Fibroblast of mammary gland (primary cell): ENCODE measurements around the gene CDH4.
A peak's percentile ranks its signal among the peaks of the same experiment; 100 is the strongest.

Experiments used
- DNase-seq: peaks from one replicate; pipeline ENCODE4 v3.0.0-alpha.2; 2010; ENCODE audit warnings: low read depth
- H3K4me3 ChIP-seq: 2 replicates; pipeline ENCODE4 v1.5.1; 2011; ENCODE audit warnings: low read depth, mild to moderate bottlenecking, low read length, moderate library complexity; ENCODE audit not compliant: control insufficient read depth
- TF ChIP-seq, protein P1 (sequence below): conservative IDR thresholded peaks from 2 replicates; pipeline ENCODE4 v1.5.1; 2011; ENCODE audit warnings: low read depth, low read length, inconsistent platforms; ENCODE audit not compliant: control insufficient read depth, insufficient read depth

Gene CDH4

DNA sequence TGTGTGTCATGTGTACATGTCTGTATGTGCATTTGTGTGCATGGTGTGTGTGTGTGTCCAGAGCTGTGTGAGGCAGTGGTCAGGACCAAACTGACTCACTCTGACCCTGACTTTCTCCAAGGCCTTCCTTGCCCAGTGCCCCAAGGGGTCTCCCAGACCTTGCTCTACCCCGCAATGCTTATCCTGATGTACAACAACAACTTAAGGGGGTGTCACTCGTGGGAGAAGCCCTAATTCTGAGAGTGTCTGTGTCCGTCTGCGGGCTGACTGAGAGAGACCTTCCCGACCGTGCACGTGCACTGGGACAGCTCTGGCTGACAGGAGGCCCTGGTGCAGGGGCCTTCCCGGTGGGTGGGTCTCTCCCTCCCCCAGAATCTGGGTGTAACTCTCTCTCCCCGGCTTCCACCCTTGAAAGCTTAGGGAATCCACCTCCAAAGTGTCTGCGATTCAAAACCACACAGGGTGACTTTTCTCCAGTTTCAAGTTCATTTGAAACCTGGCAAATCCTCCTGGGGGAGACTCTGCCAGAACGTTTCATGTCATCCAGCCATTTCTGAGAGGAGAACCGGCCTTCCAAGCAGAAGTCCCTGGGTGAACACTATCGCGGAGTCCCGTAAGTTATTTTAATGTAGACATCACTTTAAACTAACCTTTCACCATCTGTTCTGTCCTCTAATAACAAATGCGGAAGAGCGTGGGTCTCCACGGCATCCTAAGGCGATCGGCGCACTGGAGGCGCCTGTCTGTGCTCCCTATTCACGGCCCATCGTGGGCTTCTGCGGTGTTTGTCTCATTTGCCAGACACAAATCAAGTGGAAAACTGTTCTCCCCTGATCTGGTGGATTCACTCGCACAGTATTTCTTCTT lies 588.1 kb downstream of the CDH4 start:
- H3K4me3 ChIP-seq: no peak overlapping the region
- TF ChIP-seq, protein P1, sequence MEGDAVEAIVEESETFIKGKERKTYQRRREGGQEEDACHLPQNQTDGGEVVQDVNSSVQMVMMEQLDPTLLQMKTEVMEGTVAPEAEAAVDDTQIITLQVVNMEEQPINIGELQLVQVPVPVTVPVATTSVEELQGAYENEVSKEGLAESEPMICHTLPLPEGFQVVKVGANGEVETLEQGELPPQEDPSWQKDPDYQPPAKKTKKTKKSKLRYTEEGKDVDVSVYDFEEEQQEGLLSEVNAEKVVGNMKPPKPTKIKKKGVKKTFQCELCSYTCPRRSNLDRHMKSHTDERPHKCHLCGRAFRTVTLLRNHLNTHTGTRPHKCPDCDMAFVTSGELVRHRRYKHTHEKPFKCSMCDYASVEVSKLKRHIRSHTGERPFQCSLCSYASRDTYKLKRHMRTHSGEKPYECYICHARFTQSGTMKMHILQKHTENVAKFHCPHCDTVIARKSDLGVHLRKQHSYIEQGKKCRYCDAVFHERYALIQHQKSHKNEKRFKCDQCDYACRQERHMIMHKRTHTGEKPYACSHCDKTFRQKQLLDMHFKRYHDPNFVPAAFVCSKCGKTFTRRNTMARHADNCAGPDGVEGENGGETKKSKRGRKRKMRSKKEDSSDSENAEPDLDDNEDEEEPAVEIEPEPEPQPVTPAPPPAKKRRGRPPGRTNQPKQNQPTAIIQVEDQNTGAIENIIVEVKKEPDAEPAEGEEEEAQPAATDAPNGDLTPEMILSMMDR: no peak
- no peak for DNase-seq

GRCh38 chr20:61840779-61841455 lies 588.9 kb downstream of the CDH4 start:
- no peak for DNase-seq
- TF ChIP-seq, protein P1: no peak
- H3K4me3 ChIP-seq: no peak overlapping the region

DNA sequence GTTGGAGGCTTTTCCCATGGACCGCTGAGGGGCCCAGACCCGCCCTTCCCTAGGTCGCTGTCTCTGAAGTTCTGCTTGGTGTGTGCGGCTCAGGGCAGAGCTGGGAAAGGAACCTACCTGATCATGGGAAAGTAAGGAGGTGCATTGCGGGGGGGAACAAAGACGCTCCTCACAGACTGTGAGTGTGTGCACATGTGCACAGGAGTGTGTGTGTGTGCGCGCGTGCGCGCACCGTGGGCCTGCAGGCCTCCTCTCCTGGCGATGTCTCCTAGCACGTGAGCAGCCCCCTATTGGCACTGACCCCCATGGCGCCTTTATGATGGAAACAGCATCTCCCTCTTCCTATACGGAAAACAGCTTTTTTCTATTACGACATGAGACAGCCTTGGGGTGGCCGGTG lies 589.5 kb downstream of the CDH4 start:
- TF ChIP-seq, protein P1: no peak
- no peak for DNase-seq

GRCh38 chr20:61841966-61842365 lies 589.9 kb downstream of the CDH4 start:
- DNase-seq: peak; percentile 5

More for the DNA sequence above, 589.5 kb downstream of the CDH4 start:
- no peak overlapping the region for H3K4me3 ChIP-seq

DNA sequence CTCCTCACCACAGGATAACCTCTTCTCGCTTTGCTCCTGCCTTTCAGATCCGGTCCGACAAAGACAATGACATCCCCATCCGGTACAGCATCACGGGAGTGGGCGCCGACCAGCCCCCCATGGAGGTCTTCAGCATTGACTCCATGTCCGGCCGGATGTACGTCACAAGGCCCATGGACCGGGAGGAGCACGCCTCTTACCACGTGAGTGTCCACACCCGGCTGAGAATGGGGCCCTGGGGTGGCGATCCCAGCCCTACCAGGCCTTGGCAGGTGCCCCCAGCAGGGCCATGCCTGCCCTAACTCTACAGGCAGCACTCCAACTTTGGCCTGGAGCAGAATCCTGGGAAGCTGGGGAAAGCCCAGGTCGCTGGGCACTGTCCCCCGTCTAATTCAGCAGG lies 592.6 kb downstream of the CDH4 start:
- H3K4me3 ChIP-seq: no peak overlapping the region
- DNase-seq: no peak
- TF ChIP-seq, protein P1: no peak

More at GRCh38 chr20:61841966-61842365, 589.9 kb downstream of the CDH4 start:
- TF ChIP-seq, protein P1: no peak
- H3K4me3 ChIP-seq: no peak overlapping the region

GRCh38 chr20:61845233-61845671 lies 593.2 kb downstream of the CDH4 start:
- DNase-seq: no peak
- TF ChIP-seq, protein P1: no peak
- no peak overlapping the region for H3K4me3 ChIP-seq
